ENCODE results near the gene CATSPER1. TPM values are rescaled to one million over a fixed set of nuclear protein-coding genes. Genes with fewer than 3 reads are reported as not detected.
A peak's percentile ranks its signal among the peaks of the same experiment; 100 is the strongest.

The CATSPER1 gene
- total RNA-seq, 1 experiment from 2014 or later: 0.61 TPM

GRCh38 chr11:66012946-66013761, 13.1 kb downstream of the CATSPER1 start:
- Mint-ChIP-seq H3K4me3 (ENCODE audit: unreplicated experiment) (no peak overlapping the region), H3K36me3 (ENCODE audit: insufficient read depth, unreplicated experiment) (no peaks in the 10 kb centered on the region), H3K27ac (ENCODE audit: low read depth, unreplicated experiment) (no peak overlapping the region), H3K27me3 (ENCODE audit: insufficient read depth, unreplicated experiment) (no peaks in the 10 kb centered on the region), H3K9me3 (ENCODE audit: unreplicated experiment) (no peaks in the 10 kb centered on the region), H3K4me1 (ENCODE audit: insufficient read depth, unreplicated experiment) (peaks cover 16% of the 10 kb centered on the region)
- intact Hi-C loops (cut with micrococcal nuclease): no loop called here
- no peak for DNase-seq (ENCODE audit: unreplicated experiment)
- TF ChIP-seq CTCF (IDR thresholded peaks at IDR 0.05; ENCODE audit: unreplicated experiment): no peak
- ChIA-PET POLR2A (interaction anchor here (0.8 to 2.9 kb wide), 2 partner anchors 9 to 11 kb away, joined by 3 to 10 read pairs; partner anchors contain the start of genes BANF1 and EIF1AD), CTCF (interaction anchor here (0.6 to 1.8 kb wide), 2 partner anchors 9 to 42 kb away, joined by 3 to 11 read pairs; no protein-coding TSS in a partner anchor)
- BruUV-seq (replicated peaks): no TSS peak

GRCh38 chr11:66012371-66012945, 13.8 kb downstream of the CATSPER1 start:
- Mint-ChIP-seq H3K4me1 (ENCODE audit: insufficient read depth, unreplicated experiment) (peaks cover 20% of the 10 kb centered on the region), H3K4me3 (ENCODE audit: unreplicated experiment) (no peak overlapping the region), H3K27me3 (ENCODE audit: insufficient read depth, unreplicated experiment) (no peaks in the 10 kb centered on the region), H3K27ac (ENCODE audit: low read depth, unreplicated experiment) (no peak overlapping the region), H3K9me3 (ENCODE audit: unreplicated experiment) (no peaks in the 10 kb centered on the region), H3K36me3 (ENCODE audit: insufficient read depth, unreplicated experiment) (no peaks in the 10 kb centered on the region)
- no TSS peak for BruUV-seq (replicated peaks)
- CTCF ChIA-PET: interaction anchor here (1.5 to 1.8 kb wide), 3 partner anchors 10 to 33 kb away, joined by 4 to 12 read pairs (median 11); no protein-coding TSS in a partner anchor
- TF ChIP-seq CTCF (IDR thresholded peaks at IDR 0.05; ENCODE audit: unreplicated experiment): no peak
- intact Hi-C loops (cut with micrococcal nuclease): no loop called here
- POLR2A ChIA-PET: interaction anchor here (0.8 to 2.9 kb wide), 4 partner anchors 9 to 10 kb away, joined by 3 to 10 read pairs (median 4); partner anchors contain the start of genes BANF1 and EIF1AD
- no peak for DNase-seq (ENCODE audit: unreplicated experiment)

- intact Hi-C loops (cut with micrococcal nuclease): no loop called here
- no peak for DNase-seq (ENCODE audit: unreplicated experiment)
- CTCF ChIA-PET: interaction anchor here (0.7 to 1.6 kb wide), 7 partner anchors 9 to 188 kb away, joined by 3 to 12 read pairs (median 4); no protein-coding TSS in a partner anchor
- H3K4me1 Mint-ChIP-seq (ENCODE audit: insufficient read depth, unreplicated experiment): peaks cover 20% of the 10 kb centered on the region
- no TSS peak for BruUV-seq (replicated peaks)
- peak within 1 kb of the TSS; percentile 9 for H3K27ac Mint-ChIP-seq (ENCODE audit: low read depth, unreplicated experiment)
- TF ChIP-seq CTCF (IDR thresholded peaks at IDR 0.05; ENCODE audit: unreplicated experiment): no peak
- no peaks in the 10 kb centered on the region for H3K9me3 Mint-ChIP-seq (ENCODE audit: unreplicated experiment)
- no peaks in the 10 kb centered on the region for H3K27me3 Mint-ChIP-seq (ENCODE audit: insufficient read depth, unreplicated experiment)
- POLR2A ChIA-PET: interaction anchor here (0.6 to 2.9 kb wide), 5 partner anchors 8 to 210 kb away, joined by 3 to 10 read pairs (median 3); partner anchors contain the start of genes BANF1 and EIF1AD
- no peak within 1 kb of the TSS for H3K4me3 Mint-ChIP-seq (ENCODE audit: unreplicated experiment)
- H3K36me3 Mint-ChIP-seq (ENCODE audit: insufficient read depth, unreplicated experiment): no peaks in the 10 kb centered on the region
Measured at GRCh38 chr11:66011785-66012303, 14.4 kb downstream of the CATSPER1 start, which contains the start of gene CST6. Gene CST6 (plus strand): TSS chr11:66012008. CDS start chr11:66012045, 37 bp downstream.
